G401 (cell line): ENCODE measurements around the gene THBS2. TPM values are rescaled to one million over a fixed set of nuclear protein-coding genes. Genes with fewer than 3 reads are reported as not detected.
A peak's percentile ranks its signal among the peaks of the same experiment; 100 is the strongest.
"Not testable (repeated sequence)": the region's sequence is repeated elsewhere in the genome, so short reads cannot be mapped to it uniquely, and the experiment has no call there.

Source experiments
- DNase-seq: peaks from one replicate; pipeline ENCODE4 v3.0.0-alpha.2; 2015; ENCODE audit warnings: low spot score
- in situ Hi-C: cut with HindIII; loops from 2 replicates; pipeline ENCODE4 v1.10.0; 2016; ENCODE audit warnings: low sequenced_read_pairs, mixed read lengths
- total RNA-seq: library from RNA; depleted of rRNA; stranded (reverse); fragments of >200 nt; shearing (Covaris generic); gene quantifications from 2 replicates; pipeline ENCODE4 v1.2.3, GENCODE V29; 2014; rRNA removed

The THBS2 gene
- total RNA-seq: 0.14 and 0.18 TPM in 2 replicates

- in situ Hi-C loops: no loop called here
Measured at GRCh38 chr6:169253337-169254238, at the start of gene THBS2. Gene THBS2 (minus strand): TSS chr6:169253846. CDS start chr6:169250784, 3,062 bp downstream.

GRCh38 chr6:169302716-169303115 is 49.1 kb upstream of the THBS2 start:
- no peak for DNase-seq
- in situ Hi-C loops: no loop called here

More at GRCh38 chr6:169253337-169254238, at the start of gene THBS2:
- peak; percentile 33 for DNase-seq

- in situ Hi-C loops: no loop called here
- no peak for DNase-seq
Measured at GRCh38 chr6:169302255-169302654, 48.6 kb upstream of the THBS2 start.

GRCh38 chr6:169300916-169301315 is 47.3 kb upstream of the THBS2 start:
- in situ Hi-C loops: no loop called here
- no peak for DNase-seq

- in situ Hi-C loops, DNase-seq: not testable (repeated sequence)
Measured at GRCh38 chr6:169298626-169299025, 45.0 kb upstream of the THBS2 start.

- no peak for DNase-seq
- in situ Hi-C loops: no loop called here
Measured at GRCh38 chr6:169296622-169297021, 43.0 kb upstream of the THBS2 start.

GRCh38 chr6:169296170-169296569 is 42.5 kb upstream of the THBS2 start:
- no peak for DNase-seq
- in situ Hi-C loops: no loop called here

GRCh38 chr6:169293196-169293595 is 39.5 kb upstream of the THBS2 start:
- in situ Hi-C loops: no loop called here
- DNase-seq: no peak

GRCh38 chr6:169292338-169293124 is 38.9 kb upstream of the THBS2 start:
- DNase-seq: no peak
- in situ Hi-C loops: no loop called here

- in situ Hi-C loops: no loop called here
- no peak for DNase-seq
Measured at GRCh38 chr6:169291646-169292337, 38.1 kb upstream of the THBS2 start.

GRCh38 chr6:169291148-169291547 is 37.5 kb upstream of the THBS2 start:
- no peak for DNase-seq
- in situ Hi-C loops: no loop called here

GRCh38 chr6:169289619-169290339 is 36.1 kb upstream of the THBS2 start:
- in situ Hi-C loops: no loop called here
- DNase-seq: no peak

- in situ Hi-C loops: no loop called here
- DNase-seq: no peak
Measured at GRCh38 chr6:169289257-169289618, 35.6 kb upstream of the THBS2 start.

GRCh38 chr6:169288591-169288990 is 34.9 kb upstream of the THBS2 start:
- DNase-seq: no peak
- in situ Hi-C loops: no loop called here

- DNase-seq: no peak
- in situ Hi-C loops: no loop called here
Measured at GRCh38 chr6:169287675-169288074, 34.0 kb upstream of the THBS2 start.

- DNase-seq: no peak
- in situ Hi-C loops: no loop called here
Measured at GRCh38 chr6:169286961-169287360, 33.3 kb upstream of the THBS2 start.

GRCh38 chr6:169285165-169285564 is 31.5 kb upstream of the THBS2 start:
- DNase-seq: no peak
- in situ Hi-C loops: no loop called here

GRCh38 chr6:169283924-169284323 is 30.3 kb upstream of the THBS2 start:
- DNase-seq: no peak
- in situ Hi-C loops: no loop called here

- in situ Hi-C loops: no loop called here
- DNase-seq: no peak
Measured at GRCh38 chr6:169282043-169282442, 28.4 kb upstream of the THBS2 start.
